Large intestine (tissue), 3 donors: ENCODE results near the gene DST. TPM values are rescaled to one million over a fixed set of nuclear protein-coding genes. Genes with fewer than 3 reads are reported as not detected.

Source experiments
- DNase-seq, 2 donors: peaks; one replicate each; pipeline versions ENCODE4 v3.0.0 to v3.0.0-alpha.2; 2013
- H3K27ac ChIP-seq: one replicate; pipeline ENCODE4 v1.5.1; 2013; ENCODE audit warnings: low read length
- H3K27me3 ChIP-seq: 2 replicates; pipeline ENCODE4 v1.6.1; 2013; ENCODE audit warnings: low read length; ENCODE audit not compliant: control insufficient read depth, insufficient read depth
- H3K36me3 ChIP-seq: 2 replicates; pipeline ENCODE4 v1.6.1; 2013; ENCODE audit warnings: low read length; ENCODE audit not compliant: control insufficient read depth, insufficient read depth
- H3K4me1 ChIP-seq: one replicate; pipeline ENCODE4 v1.6.1; 2013; ENCODE audit warnings: low read length; ENCODE audit not compliant: control insufficient read depth, insufficient read depth
- H3K4me3 ChIP-seq: one replicate; pipeline ENCODE4 v1.5.1; 2013; ENCODE audit warnings: low read length
- H3K9me3 ChIP-seq: one replicate; pipeline ENCODE4 v1.6.1; 2013; ENCODE audit warnings: mild to moderate bottlenecking, low read depth, low read length, moderate library complexity; ENCODE audit not compliant: control insufficient read depth
- WGBS: methylation state at CpG from one replicate; pipeline ENCODE4 v1.1.5; 2013; ENCODE audit warnings: low lambda C conversion rate; ENCODE audit not compliant: insufficient coverage; 5-methylcytosine and 5-hydroxymethylcytosine counted together
- polyA plus RNA-seq: library from polyadenylated mRNA; unstranded; fragments of 120-200 nt; gene quantifications from one replicate; pipeline ENCODE4 v1.2.1, GENCODE V29; 2013

Gene DST
- polyA plus RNA-seq, 1 donor = 234 TPM

DNA sequence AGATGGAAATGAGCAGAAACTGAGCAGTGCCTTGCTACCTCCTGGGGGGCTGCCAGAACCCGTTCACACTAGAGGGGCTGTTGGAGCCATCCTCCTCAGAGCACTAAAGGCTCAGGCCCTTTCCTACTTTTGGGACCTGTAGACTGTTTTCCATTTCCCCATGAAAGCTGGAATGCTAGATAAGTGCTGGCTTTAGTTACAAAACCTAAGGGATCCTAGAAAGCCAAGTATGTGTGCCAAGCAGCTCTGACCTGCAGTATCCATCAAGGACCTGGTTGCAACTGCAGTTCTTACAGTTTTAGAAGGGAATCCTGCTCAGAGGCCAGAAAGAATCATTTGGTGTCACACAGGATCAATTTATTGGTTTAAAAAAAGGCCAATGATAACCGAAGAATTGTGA, 218.6 kb downstream of the DST start:
- no peak for DNase-seq
- Histone ChIP-seq H3K36me3 (no peaks in the 10 kb centered on the region), H3K27ac (no peak overlapping the region), H3K9me3 (no peaks in the 10 kb centered on the region), H3K27me3 (no peaks in the 10 kb centered on the region), H3K4me1 (no peaks in the 10 kb centered on the region), H3K4me3 (no peak overlapping the region)
- 67% methylated on average over 1 of the region's 2 CpGs for WGBS

DNA sequence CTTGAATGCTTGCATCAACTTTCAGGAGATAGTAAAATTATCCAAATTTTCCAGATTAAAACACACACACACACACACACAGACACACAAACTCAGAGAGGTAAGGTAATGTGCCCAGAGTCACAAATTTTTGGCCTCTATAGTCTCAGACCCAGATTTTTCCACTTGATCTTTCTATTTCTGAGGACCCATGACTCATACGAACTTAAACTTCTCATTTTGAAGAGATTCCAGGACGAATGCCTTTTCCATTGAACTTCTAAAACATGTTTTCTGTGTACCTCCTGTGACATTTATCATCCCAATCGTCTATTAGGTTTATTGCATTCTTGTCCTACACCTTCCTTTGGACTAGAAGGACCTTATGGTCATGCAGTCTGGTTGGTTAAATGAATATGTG, 222.4 kb downstream of the DST start:
- Histone ChIP-seq H3K9me3 (no peaks in the 10 kb centered on the region), H3K27ac (no peak overlapping the region), H3K4me3 (no peak overlapping the region), H3K27me3 (no peaks in the 10 kb centered on the region), H3K4me1 (no peaks in the 10 kb centered on the region), H3K36me3 (no peaks in the 10 kb centered on the region)
- WGBS = 93% methylated on average over 2 of the region's 3 CpGs
- no peak for DNase-seq

DNA sequence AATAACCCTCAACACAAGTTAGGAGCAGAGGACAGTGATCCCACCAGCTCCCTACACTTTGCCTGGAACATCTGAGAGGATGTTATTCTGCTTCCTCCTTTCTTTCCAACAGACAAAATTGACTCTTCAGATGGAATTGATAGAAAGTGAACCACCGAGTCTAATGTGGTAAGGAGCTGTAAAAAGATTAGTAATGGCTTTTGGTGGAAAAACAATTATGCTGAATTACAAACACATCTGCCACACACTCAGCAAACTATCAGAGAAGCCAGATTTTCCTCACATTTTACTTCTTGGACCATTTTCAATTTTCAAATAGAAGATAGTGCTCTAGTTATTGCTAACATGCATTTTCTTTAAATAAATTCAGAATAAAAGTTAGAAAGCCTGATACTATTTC, 223.5 kb downstream of the DST start:
- Histone ChIP-seq H3K27me3 (no peaks in the 10 kb centered on the region), H3K27ac (no peak overlapping the region), H3K4me3 (no peak overlapping the region), H3K4me1 (no peaks in the 10 kb centered on the region), H3K9me3 (no peaks in the 10 kb centered on the region), H3K36me3 (no peaks in the 10 kb centered on the region)
- no peak for DNase-seq
- WGBS = no CpG with 5 or more reads among the region's 1 CpG

DNA sequence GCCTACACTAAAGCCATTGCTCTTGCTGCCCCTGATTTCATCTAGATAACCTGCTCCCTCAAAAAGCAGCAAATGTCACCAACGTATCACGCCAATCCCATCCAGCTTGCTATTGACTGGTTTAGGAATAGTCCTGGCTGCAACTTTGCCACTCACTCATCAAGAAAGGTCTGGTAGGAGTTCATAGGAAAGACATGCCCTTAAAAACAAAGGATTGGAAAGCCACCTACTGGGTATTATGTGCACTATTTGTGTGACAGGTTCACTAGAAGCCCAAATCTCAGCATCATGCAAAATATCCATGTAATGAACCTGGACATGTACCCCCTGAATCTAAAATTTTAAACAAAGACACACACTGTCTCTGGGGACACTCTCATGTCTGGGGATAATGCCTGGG, 224.9 kb downstream of the DST start:
- no peak overlapping the region for H3K4me3 ChIP-seq
- no peak overlapping the region for H3K27ac ChIP-seq
- whole genome bisulfite sequencing = 100% methylated on average over 2 of the region's 2 CpGs
- no peak for DNase-seq
- H3K36me3 ChIP-seq = no peaks in the 10 kb centered on the region
- no peaks in the 10 kb centered on the region for H3K4me1 ChIP-seq
- no peaks in the 10 kb centered on the region for H3K27me3 ChIP-seq
- H3K9me3 ChIP-seq = no peaks in the 10 kb centered on the region

DNA sequence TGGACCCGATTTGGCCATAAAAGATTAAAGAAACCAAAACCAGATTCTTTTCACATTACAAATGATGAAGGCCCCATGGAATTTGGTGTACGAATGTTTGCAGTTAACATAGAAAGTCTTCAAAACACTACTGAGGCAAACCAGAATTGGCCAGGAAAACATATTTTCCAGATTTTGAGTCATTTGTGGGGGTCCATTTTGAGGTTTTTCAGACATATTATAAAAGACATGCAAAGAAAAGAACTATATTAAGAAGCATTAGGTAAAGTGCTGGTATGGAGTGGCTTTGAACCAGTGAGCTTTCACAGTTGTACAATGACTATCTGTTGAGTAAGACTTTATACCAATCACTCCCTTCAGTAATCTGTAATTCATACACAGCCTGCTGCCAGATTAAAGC, 226.4 kb downstream of the DST start:
- WGBS = 100% methylated on average over 1 of the region's 2 CpGs
- no peaks in the 10 kb centered on the region for H3K27me3 ChIP-seq
- H3K36me3 ChIP-seq = no peaks in the 10 kb centered on the region
- no peaks in the 10 kb centered on the region for H3K9me3 ChIP-seq
- H3K27ac ChIP-seq = no peak overlapping the region
- no peaks in the 10 kb centered on the region for H3K4me1 ChIP-seq
- DNase-seq = no peak
- H3K4me3 ChIP-seq = no peak overlapping the region

DNA sequence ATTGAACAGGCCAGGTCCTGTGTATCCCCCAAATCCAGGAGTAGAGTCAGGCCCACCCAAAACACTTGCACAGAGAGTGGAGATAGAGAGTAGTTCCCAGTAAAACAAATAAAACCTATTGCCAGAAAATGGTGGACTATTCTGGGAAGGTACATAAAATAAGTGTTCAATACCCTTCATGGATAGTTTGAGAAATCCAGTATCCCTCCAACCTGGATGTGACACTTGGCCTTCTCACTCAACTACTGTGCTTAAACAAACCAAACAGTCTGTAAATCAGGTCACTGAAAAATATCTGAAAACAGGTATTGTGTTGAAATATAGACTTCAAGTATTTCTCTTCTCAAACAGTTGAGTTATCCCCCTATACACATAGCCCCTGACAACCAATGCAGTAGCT, 233.7 kb downstream of the DST start:
- H3K27me3 ChIP-seq = no peaks in the 10 kb centered on the region
- no peak overlapping the region for H3K4me3 ChIP-seq
- H3K27ac ChIP-seq = no peak overlapping the region
- no peaks in the 10 kb centered on the region for H3K36me3 ChIP-seq
- no peak for DNase-seq
- H3K4me1 ChIP-seq = peaks cover 5% of the 10 kb centered on the region
- no peaks in the 10 kb centered on the region for H3K9me3 ChIP-seq
